Right lobe of liver (tissue), 6 donors: ENCODE results near the gene RPUSD1. TPM values are rescaled to one million over a fixed set of nuclear protein-coding genes. Genes with fewer than 3 reads are reported as not detected.

ENCODE experiments used
- ATAC-seq, 4 donors: fragments of 200-7000 bp; cut with Tn5 transposase; one replicate each; pipeline ENCODE4 v1.9.1; 2020; ENCODE audit warnings: mild to moderate bottlenecking in 4 of 4, moderate library complexity in 4 of 4
- DNase-seq, 3 donors: peaks; one replicate each; pipeline ENCODE4 v3.0.0-alpha.2; 2020
- H3K27ac ChIP-seq, 3 donors: fragments of 200-600 bp; one replicate each; pipeline ENCODE4 v1.8.0; 2022
- H3K27me3 ChIP-seq, 2 donors: fragments of 200-600 bp; one replicate each; pipeline ENCODE4 v1.8.0; 2022
- H3K36me3 ChIP-seq, 4 donors: fragments of 200-600 bp; sonication (generic) in 1 of 4; one replicate each; pipeline versions ENCODE4 v1.5.1 to v1.8.0; 2017 to 2022; ENCODE audit warnings: control low read depth in 1 of 4
- H3K4me1 ChIP-seq, 4 donors: fragments of 200-600 bp; sonication (generic) in 1 of 4; one replicate each; pipeline versions ENCODE4 v1.5.1 to v1.8.0; 2017 to 2022; ENCODE audit warnings: control low read depth in 1 of 4
- H3K4me3 ChIP-seq, 3 donors: fragments of 200-600 bp; one replicate each; pipeline ENCODE4 v1.8.0; 2022
- H3K9me3 ChIP-seq, 4 donors: fragments of 200-600 bp; sonication (generic) in 1 of 4; one replicate each; pipeline versions ENCODE4 v1.5.1 to v1.8.0; 2017 to 2022; ENCODE audit warnings: control low read depth in 1 of 4
- POLR2A ChIP-seq: fragments of 450-650 bp; IDR thresholded peaks from one replicate; pipeline ENCODE4 v1.6.1; 2017; ENCODE audit warnings: antibody characterized with exemption, mild to moderate bottlenecking
- WGBS: methylation state at CpG from one replicate; pipeline ENCODE4 v1.1.6; 2018; ENCODE audit warnings: low coverage, low lambda C conversion rate; ENCODE audit not compliant: insufficient coverage; ENCODE audit errors: missing lambda C conversion rate; 5-methylcytosine and 5-hydroxymethylcytosine counted together
- intact Hi-C, 2 donors: fragments of 100-400 bp; cut with DNase I; formaldehyde crosslinking; loops; one replicate each; pipeline versions ENCODE4 v1.11.2 to v1.14.1; 2022
- total RNA-seq, 6 experiments: library from RNA; depleted of rRNA in 2 of 6; stranded (reverse); fragments of >200 nt in 2 of 6; fragmentation: NEBNext Ultra II Directional in 3 of 6; extraction: Animal tissue kit (Norgen Biotek cat#: 25700) in 3 of 6; gene quantifications; one replicate each; pipeline versions ENCODE4 v1.1.0 to v1.2.4, GENCODE V29; 2016 to 2023
- TF ChIP-seq, protein P1 (sequence below), 4 donors: fragments of 200-600 bp in 3 of 4; fragments of 450-650 bp in 1 of 4; IDR thresholded peaks; one replicate each; pipeline versions ENCODE4 v1.5.1 to v1.8.0; 2016 to 2022; ENCODE audit warnings: antibody characterized with exemption in 4 of 4, mild to moderate bottlenecking in 2 of 4
- donor health status: DM: no; HTN: yes; CAD: no.
- donor health status: DM: no; HTN: no; CAD: no.
- donor health status: DM: no; HTN: no; CAD: no.
- donor health status: DM: no; HTN: yes; CAD: no.
- donor health status: DM: no; HTN: yes; CAD: no.

Gene RPUSD1
- total RNA-seq, 6 experiments from 2014 or later: 5.1 to 16.2 (median 6.6) TPM

GRCh38 chr16:792221-792995 lies 4.2 kb upstream of the RPUSD1 start:
- ATAC-seq (no peak), DNase-seq (no peak)
- no peak for TF ChIP-seq POLR2A
- TF ChIP-seq, protein P1, sequence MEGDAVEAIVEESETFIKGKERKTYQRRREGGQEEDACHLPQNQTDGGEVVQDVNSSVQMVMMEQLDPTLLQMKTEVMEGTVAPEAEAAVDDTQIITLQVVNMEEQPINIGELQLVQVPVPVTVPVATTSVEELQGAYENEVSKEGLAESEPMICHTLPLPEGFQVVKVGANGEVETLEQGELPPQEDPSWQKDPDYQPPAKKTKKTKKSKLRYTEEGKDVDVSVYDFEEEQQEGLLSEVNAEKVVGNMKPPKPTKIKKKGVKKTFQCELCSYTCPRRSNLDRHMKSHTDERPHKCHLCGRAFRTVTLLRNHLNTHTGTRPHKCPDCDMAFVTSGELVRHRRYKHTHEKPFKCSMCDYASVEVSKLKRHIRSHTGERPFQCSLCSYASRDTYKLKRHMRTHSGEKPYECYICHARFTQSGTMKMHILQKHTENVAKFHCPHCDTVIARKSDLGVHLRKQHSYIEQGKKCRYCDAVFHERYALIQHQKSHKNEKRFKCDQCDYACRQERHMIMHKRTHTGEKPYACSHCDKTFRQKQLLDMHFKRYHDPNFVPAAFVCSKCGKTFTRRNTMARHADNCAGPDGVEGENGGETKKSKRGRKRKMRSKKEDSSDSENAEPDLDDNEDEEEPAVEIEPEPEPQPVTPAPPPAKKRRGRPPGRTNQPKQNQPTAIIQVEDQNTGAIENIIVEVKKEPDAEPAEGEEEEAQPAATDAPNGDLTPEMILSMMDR (IDR thresholded peaks at IDR 0.05): no peak
- H3K36me3 ChIP-seq: no peaks in the 10 kb centered on the region
- H3K27ac ChIP-seq: no peak overlapping the region
- no peak overlapping the region for H3K4me3 ChIP-seq
- WGBS: 80% methylated on average over 1 of the region's 46 CpGs
- intact Hi-C loops: no loop called here
- peaks cover 0 to 8% (median 0%) of the 10 kb centered on the region in 4 donors for H3K4me1 ChIP-seq
- H3K9me3 ChIP-seq: no peaks in the 10 kb centered on the region
- H3K27me3 ChIP-seq: no peaks in the 10 kb centered on the region

DNA sequence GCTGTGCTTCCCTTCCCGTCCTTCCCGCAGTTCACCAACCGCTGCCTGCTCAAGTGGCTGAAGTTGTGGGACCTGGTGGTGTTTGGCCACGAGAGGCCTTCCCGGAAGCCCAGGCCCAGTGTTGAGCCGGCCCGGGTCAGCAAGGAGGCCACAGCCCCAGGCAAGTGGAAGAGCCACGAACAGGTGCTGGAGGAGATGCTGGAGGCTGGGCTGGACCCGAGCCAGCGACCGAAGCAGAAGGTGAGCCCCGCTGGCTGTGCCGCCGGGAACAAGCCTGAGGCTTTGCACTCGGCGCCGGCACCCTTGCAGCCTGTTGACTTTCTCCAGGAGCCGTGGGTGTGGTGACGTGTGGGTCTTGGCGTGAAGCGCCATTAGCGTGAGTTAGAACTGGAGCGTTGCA lies 3.0 kb upstream of the RPUSD1 start:
- no peak for DNase-seq
- WGBS: no CpG with 5 or more reads among the region's 23 CpGs
- ATAC-seq: no peak

DNA sequence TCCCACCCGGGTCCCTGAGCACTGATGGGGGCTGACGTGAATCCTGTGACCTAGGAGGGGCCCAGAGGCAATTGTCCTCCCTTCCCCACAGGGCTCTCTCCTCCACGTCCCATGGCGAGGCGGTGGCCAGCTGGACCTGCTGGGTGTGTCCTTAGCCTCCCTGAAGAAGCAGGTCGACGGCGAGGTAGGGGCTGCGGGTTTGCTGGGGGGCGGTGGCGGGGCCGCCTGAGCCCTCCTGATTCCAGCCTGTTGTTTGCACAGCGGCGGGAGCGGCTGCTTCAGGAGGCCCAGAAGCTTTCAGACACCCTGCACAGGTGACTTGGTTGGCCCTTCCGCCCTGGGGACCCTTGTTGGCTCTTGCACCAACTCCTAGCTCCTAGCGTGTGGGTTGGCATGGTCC lies 1.9 kb upstream of the RPUSD1 start:
- no peak for ATAC-seq
- Histone ChIP-seq H3K4me1 (peaks cover 0 to 13% (median 0%) of the 10 kb centered on the region in 4 donors), H3K4me3 (no peak overlapping the region), H3K27me3 (no peaks in the 10 kb centered on the region), H3K9me3 (no peaks in the 10 kb centered on the region), H3K27ac (no peak overlapping the region), H3K36me3 (no peaks in the 10 kb centered on the region)
- intact Hi-C loops: no loop called here
- 100% methylated on average over 2 of the region's 17 CpGs for WGBS
- no peak for DNase-seq
- TF ChIP-seq, protein P1 (IDR thresholded peaks at IDR 0.05): no peak
- TF ChIP-seq POLR2A: no peak

More for the DNA sequence above, 3.0 kb upstream of the RPUSD1 start:
- Histone ChIP-seq H3K36me3 (no peaks in the 10 kb centered on the region), H3K9me3 (no peaks in the 10 kb centered on the region), H3K4me1 (peaks cover 0 to 13% (median 0%) of the 10 kb centered on the region in 4 donors), H3K4me3 (no peak overlapping the region), H3K27ac (no peak overlapping the region), H3K27me3 (no peaks in the 10 kb centered on the region)
- TF ChIP-seq, protein P1 (IDR thresholded peaks at IDR 0.05): no peak
- TF ChIP-seq POLR2A: no peak
- intact Hi-C loops: no loop called here

GRCh38 chr16:789191-789850 lies 1.1 kb upstream of the RPUSD1 start:
- H3K4me3 ChIP-seq: peak overlapping the region; percentile 52 to 99 (median 65)

More at GRCh38 chr16:789191-789850, 1.1 kb upstream of the RPUSD1 start:
- intact Hi-C loops: loop anchor here in 1 of 2 donors (5.0 kb wide), 1 partner anchor 77 kb away; no protein-coding TSS in a partner anchor
- TF ChIP-seq, protein P1 (IDR thresholded peaks at IDR 0.05): no peak
- TF ChIP-seq POLR2A: no peak
- H3K27ac ChIP-seq: no peak overlapping the region
- H3K9me3 ChIP-seq: no peaks in the 10 kb centered on the region
- H3K4me1 ChIP-seq: peaks cover 0 to 13% (median 0%) of the 10 kb centered on the region in 4 donors
- WGBS: 20% methylated on average over 3 of the region's 33 CpGs
- no peaks in the 10 kb centered on the region for H3K27me3 ChIP-seq
- ATAC-seq: no peak
- H3K36me3 ChIP-seq: no peaks in the 10 kb centered on the region
- no peak for DNase-seq
